Kidney epithelial cell (primary cell): ENCODE data around the gene IFT25. TPM values are rescaled to one million over a fixed set of nuclear protein-coding genes. Genes with fewer than 3 reads are reported as not detected.

Experiments
- DNase-seq: peaks from one replicate; pipeline ENCODE4 v3.0.0-alpha.2; 2010; ENCODE audit warnings: low read depth
- H3K27me3 ChIP-seq: 2 replicates; pipeline ENCODE4 v1.6.0; 2011; ENCODE audit warnings: low read length; ENCODE audit not compliant: control insufficient read depth, insufficient read depth
- H3K36me3 ChIP-seq: 2 replicates; pipeline ENCODE4 v1.5.1; 2011; ENCODE audit warnings: low read length; ENCODE audit not compliant: control insufficient read depth, insufficient read depth
- H3K4me3 ChIP-seq: 2 replicates; pipeline ENCODE4 v1.5.1; 2011; ENCODE audit warnings: low read depth, mild to moderate bottlenecking, control low read depth, low read length
- CTCF ChIP-seq: IDR thresholded peaks from 2 replicates; pipeline ENCODE4 v1.5.1; 2011; ENCODE audit warnings: mild to moderate bottlenecking, moderate library complexity, low read length, control low read depth, inconsistent platforms; ENCODE audit not compliant: insufficient read depth, poor library complexity, severe bottlenecking
- total RNA-seq: library from RNA; depleted of rRNA; stranded (reverse); fragments of >200 nt; gene quantifications from 2 replicates; pipeline ENCODE4 v1.2.3, GENCODE V29; 2015

IFT25 gene
- total RNA-seq, 1 donor from 2014 or later = 9.5 TPM

GRCh38 chr1:53894644-53895043 lies 50.9 kb downstream of the IFT25 start:
- no peaks in the 10 kb centered on the region for H3K27me3 ChIP-seq
- H3K36me3 ChIP-seq = no peaks in the 10 kb centered on the region
- H3K4me3 ChIP-seq = no peak overlapping the region
- DNase-seq = no peak
- TF ChIP-seq CTCF = no peak

GRCh38 chr1:53893999-53894636 lies 51.4 kb downstream of the IFT25 start, which contains the start of gene DIO1:
TSS of gene DIO1 (plus strand) at chr1:53894187. CDS start at chr1:53894211, 24 bp downstream.
- Histone ChIP-seq H3K36me3 (no peaks in the 10 kb centered on the region), H3K27me3 (no peaks in the 10 kb centered on the region), H3K4me3 (no peak within 1 kb of the TSS)
- no peak for TF ChIP-seq CTCF
- no peak for DNase-seq

GRCh38 chr1:53892911-53893310 lies 52.6 kb downstream of the IFT25 start:
- Histone ChIP-seq H3K27me3 (no peaks in the 10 kb centered on the region), H3K4me3 (no peak overlapping the region), H3K36me3 (no peaks in the 10 kb centered on the region)
- DNase-seq = no peak
- TF ChIP-seq CTCF = no peak

GRCh38 chr1:53891678-53892077 lies 53.8 kb downstream of the IFT25 start:
- no peak for TF ChIP-seq CTCF
- Histone ChIP-seq H3K36me3 (no peaks in the 10 kb centered on the region), H3K27me3 (no peaks in the 10 kb centered on the region), H3K4me3 (no peak overlapping the region)
- no peak for DNase-seq

GRCh38 chr1:53891018-53891417 lies 54.5 kb downstream of the IFT25 start:
- no peak for DNase-seq
- Histone ChIP-seq H3K27me3 (no peaks in the 10 kb centered on the region), H3K4me3 (no peak overlapping the region), H3K36me3 (no peaks in the 10 kb centered on the region)
- no peak for TF ChIP-seq CTCF

- no peaks in the 10 kb centered on the region for H3K27me3 ChIP-seq
- TF ChIP-seq CTCF = no peak
- H3K4me3 ChIP-seq = no peak overlapping the region
- DNase-seq = no peak
- H3K36me3 ChIP-seq = no peaks in the 10 kb centered on the region
These were observed 55.0 kb downstream of the IFT25 start for GRCh38 chr1:53890522-53890941.
